Cardiac muscle cell (in vitro differentiated cells and primary cell): Measurements from ENCODE around the gene EXOC3L1. TPM values are rescaled to one million over a fixed set of nuclear protein-coding genes. Genes with fewer than 3 reads are reported as not detected.

Experiments
- DNase-seq, 2 donors: peaks; one replicate each; pipeline versions ENCODE4 v3.0.0 to v3.0.0-alpha.2; 2010 to 2017; ENCODE audit warnings: low read depth in 1 of 2, low spot score in 1 of 2
- H3K27ac ChIP-seq: fragments of 200-600 bp; sonication (generic); 2 replicates; pipeline ENCODE4 v1.5.1; 2016
- H3K27me3 ChIP-seq: fragments of 200-600 bp; sonication (generic); 2 replicates; pipeline ENCODE4 v1.6.0; 2016; ENCODE audit warnings: control low read depth
- H3K36me3 ChIP-seq: fragments of 200-600 bp; sonication (generic); 2 replicates; pipeline ENCODE4 v1.5.1; 2016; ENCODE audit warnings: control low read depth
- H3K4me1 ChIP-seq: fragments of 200-600 bp; sonication (generic); 2 replicates; pipeline ENCODE4 v1.8.1; 2017; ENCODE audit warnings: low read depth, mild to moderate bottlenecking, mixed run types
- H3K4me3 ChIP-seq: fragments of 200-600 bp; sonication (generic); 2 replicates; pipeline ENCODE4 v1.5.1; 2016; ENCODE audit warnings: mild to moderate bottlenecking
- H3K9me3 ChIP-seq: fragments of 200-600 bp; sonication (generic); 2 replicates; pipeline ENCODE4 v1.5.1; 2017; ENCODE audit warnings: low read depth, mild to moderate bottlenecking, control low read depth
- CTCF ChIP-seq: IDR thresholded peaks from 2 replicates; pipeline ENCODE4 v1.5.1; 2012; ENCODE audit warnings: low read depth, mild to moderate bottlenecking, low read length
- polyA plus RNA-seq: library from polyadenylated mRNA; unstranded; fragments of >200 nt; fragmentation: Nextera tagmentation; extraction: Ambion mirVana; gene quantifications from 2 replicates; pipeline ENCODE4 v1.2.1, GENCODE V29; 2016
- total RNA-seq: library from RNA; depleted of rRNA; stranded (reverse); fragments of >200 nt; gene quantifications from 2 replicates; pipeline ENCODE4 v1.2.3, GENCODE V29; 2016

Gene EXOC3L1
- total and polyA plus RNA-seq, 2 experiments from 2014 or later = 2.9 to 4.3 TPM

GRCh38 chr16:67198238-67198734, 8.3 kb upstream of the EXOC3L1 start:
- H3K4me3 ChIP-seq = no peak overlapping the region
- H3K27me3 ChIP-seq = no peaks in the 10 kb centered on the region
- peak; percentile 57 for TF ChIP-seq CTCF
- H3K36me3 ChIP-seq = peaks cover 34% of the 10 kb centered on the region
- H3K27ac ChIP-seq = no peak overlapping the region
- H3K4me1 ChIP-seq = peaks cover under 1% of the 10 kb centered on the region
- DNase-seq = peak; percentile 15 to 37
- H3K9me3 ChIP-seq = no peaks in the 10 kb centered on the region

- no peak overlapping the region for H3K4me3 ChIP-seq
- H3K36me3 ChIP-seq = peaks cover 34% of the 10 kb centered on the region
- H3K27ac ChIP-seq = no peak overlapping the region
- H3K4me1 ChIP-seq = peaks cover 6% of the 10 kb centered on the region
- no peaks in the 10 kb centered on the region for H3K27me3 ChIP-seq
- no peak for DNase-seq
- TF ChIP-seq CTCF = no peak
- H3K9me3 ChIP-seq = no peaks in the 10 kb centered on the region
Observed at GRCh38 chr16:67197704-67198103, 7.8 kb upstream of the EXOC3L1 start.

- no peak for TF ChIP-seq CTCF
- Histone ChIP-seq H3K9me3 (no peaks in the 10 kb centered on the region), H3K27ac (no peak overlapping the region), H3K4me1 (peaks cover 7% of the 10 kb centered on the region), H3K4me3 (no peak overlapping the region), H3K36me3 (peaks cover 34% of the 10 kb centered on the region), H3K27me3 (no peaks in the 10 kb centered on the region)
- DNase-seq = no peak
Observed at GRCh38 chr16:67196881-67197280, 6.9 kb upstream of the EXOC3L1 start.

- H3K27me3 ChIP-seq = no peaks in the 10 kb centered on the region
- H3K4me1 ChIP-seq = peaks cover 7% of the 10 kb centered on the region
- H3K36me3 ChIP-seq = peaks cover 34% of the 10 kb centered on the region
- H3K9me3 ChIP-seq = no peaks in the 10 kb centered on the region
- TF ChIP-seq CTCF = no peak
- H3K27ac ChIP-seq = no peak overlapping the region
- no peak overlapping the region for H3K4me3 ChIP-seq
- no peak for DNase-seq
Observed at GRCh38 chr16:67195676-67196075, 5.7 kb upstream of the EXOC3L1 start.

- Histone ChIP-seq H3K27ac (no peak overlapping the region), H3K9me3 (no peaks in the 10 kb centered on the region), H3K4me1 (peaks cover 7% of the 10 kb centered on the region), H3K4me3 (no peak overlapping the region), H3K36me3 (peaks cover 34% of the 10 kb centered on the region), H3K27me3 (no peaks in the 10 kb centered on the region)
- no peak for DNase-seq
- no peak for TF ChIP-seq CTCF
Observed at GRCh38 chr16:67194260-67194659, 4.3 kb upstream of the EXOC3L1 start.

- H3K4me3 ChIP-seq = no peak overlapping the region
Observed at GRCh38 chr16:67193536-67193935, 3.6 kb upstream of the EXOC3L1 start.

More at GRCh38 chr16:67193536-67193935, 3.6 kb upstream of the EXOC3L1 start:
- no peak for TF ChIP-seq CTCF
- no peaks in the 10 kb centered on the region for H3K27me3 ChIP-seq
- H3K27ac ChIP-seq = no peak overlapping the region
- peaks cover 7% of the 10 kb centered on the region for H3K4me1 ChIP-seq
- H3K36me3 ChIP-seq = peaks cover 34% of the 10 kb centered on the region
- no peaks in the 10 kb centered on the region for H3K9me3 ChIP-seq
- DNase-seq = no peak
